ENCODE data around the gene OR6J1.

DNA sequence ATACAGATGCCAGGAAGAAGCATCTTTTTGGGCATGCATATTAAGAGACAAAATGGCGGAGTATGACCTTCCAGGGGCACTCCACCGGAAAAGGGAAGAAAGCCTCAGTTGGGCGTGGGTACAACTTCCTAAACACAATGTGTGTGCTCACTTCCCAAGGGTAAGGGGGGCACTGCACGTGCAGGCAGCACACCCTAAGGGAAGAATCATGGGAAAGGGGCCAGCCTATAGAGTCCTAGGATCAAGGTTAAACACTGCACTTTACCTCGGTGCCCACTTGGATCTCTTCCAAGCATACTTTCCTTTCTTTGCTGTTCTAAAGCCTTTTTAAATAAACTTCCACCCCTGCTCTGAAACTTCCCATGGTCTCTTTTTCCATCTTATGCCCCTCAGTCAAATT, 14.8 kb downstream of the OR6J1 start:
- TF ChIP-seq ATF3 (IDR thresholded peaks at IDR 0.05; ENCODE audit: borderline replicate concordance, extremely low read depth, low read depth, low read length), result no peak
- TF ChIP-seq, protein P1, sequence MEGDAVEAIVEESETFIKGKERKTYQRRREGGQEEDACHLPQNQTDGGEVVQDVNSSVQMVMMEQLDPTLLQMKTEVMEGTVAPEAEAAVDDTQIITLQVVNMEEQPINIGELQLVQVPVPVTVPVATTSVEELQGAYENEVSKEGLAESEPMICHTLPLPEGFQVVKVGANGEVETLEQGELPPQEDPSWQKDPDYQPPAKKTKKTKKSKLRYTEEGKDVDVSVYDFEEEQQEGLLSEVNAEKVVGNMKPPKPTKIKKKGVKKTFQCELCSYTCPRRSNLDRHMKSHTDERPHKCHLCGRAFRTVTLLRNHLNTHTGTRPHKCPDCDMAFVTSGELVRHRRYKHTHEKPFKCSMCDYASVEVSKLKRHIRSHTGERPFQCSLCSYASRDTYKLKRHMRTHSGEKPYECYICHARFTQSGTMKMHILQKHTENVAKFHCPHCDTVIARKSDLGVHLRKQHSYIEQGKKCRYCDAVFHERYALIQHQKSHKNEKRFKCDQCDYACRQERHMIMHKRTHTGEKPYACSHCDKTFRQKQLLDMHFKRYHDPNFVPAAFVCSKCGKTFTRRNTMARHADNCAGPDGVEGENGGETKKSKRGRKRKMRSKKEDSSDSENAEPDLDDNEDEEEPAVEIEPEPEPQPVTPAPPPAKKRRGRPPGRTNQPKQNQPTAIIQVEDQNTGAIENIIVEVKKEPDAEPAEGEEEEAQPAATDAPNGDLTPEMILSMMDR (IDR thresholded peaks at IDR 0.05 in 2 of 3, conservative IDR thresholded peaks at IDR 0.05 in 1 of 3; ENCODE audit: control insufficient read depth in 2 of 3, extremely low read depth in 1 of 3, insufficient read depth in 1 of 3, low read depth in 3 of 3, low read length in 3 of 3), result no peak
- no peak for TF ChIP-seq DPF2 (IDR thresholded peaks at IDR 0.05)
- TF ChIP-seq, protein P2, sequence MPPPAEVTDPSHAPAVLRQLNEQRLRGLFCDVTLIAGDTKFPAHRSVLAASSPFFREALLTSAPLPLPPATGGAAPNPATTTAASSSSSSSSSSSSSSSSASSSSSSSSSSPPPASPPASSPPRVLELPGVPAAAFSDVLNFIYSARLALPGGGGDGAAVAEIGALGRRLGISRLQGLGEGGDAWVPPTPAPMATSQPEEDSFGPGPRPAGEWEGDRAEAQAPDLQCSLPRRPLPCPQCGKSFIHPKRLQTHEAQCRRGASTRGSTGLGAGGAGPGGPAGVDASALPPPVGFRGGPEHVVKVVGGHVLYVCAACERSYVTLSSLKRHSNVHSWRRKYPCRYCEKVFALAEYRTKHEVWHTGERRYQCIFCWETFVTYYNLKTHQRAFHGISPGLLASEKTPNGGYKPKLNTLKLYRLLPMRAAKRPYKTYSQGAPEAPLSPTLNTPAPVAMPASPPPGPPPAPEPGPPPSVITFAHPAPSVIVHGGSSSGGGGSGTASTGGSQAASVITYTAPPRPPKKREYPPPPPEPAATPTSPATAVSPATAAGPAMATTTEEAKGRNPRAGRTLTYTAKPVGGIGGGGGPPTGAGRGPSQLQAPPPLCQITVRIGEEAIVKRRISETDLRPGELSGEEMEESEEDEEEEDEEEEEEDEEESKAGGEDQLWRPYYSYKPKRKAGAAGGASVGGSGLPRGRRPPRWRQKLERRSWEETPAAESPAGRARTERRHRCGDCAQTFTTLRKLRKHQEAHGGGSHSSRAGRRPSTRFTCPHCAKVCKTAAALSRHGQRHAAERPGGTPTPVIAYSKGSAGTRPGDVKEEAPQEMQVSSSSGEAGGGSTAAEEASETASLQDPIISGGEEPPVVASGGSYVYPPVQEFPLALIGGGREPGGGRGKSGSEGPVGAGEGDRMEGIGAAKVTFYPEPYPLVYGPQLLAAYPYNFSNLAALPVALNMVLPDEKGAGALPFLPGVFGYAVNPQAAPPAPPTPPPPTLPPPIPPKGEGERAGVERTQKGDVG (CRISPR knock-in tag; IDR thresholded peaks at IDR 0.05), result no peak
- no peak for TF ChIP-seq RAD21 (IDR thresholded peaks at IDR 0.05; ENCODE audit: insufficient read depth, low read depth, low read length)
- TF ChIP-seq ETV6 (conservative IDR thresholded peaks at IDR 0.05 in 1 of 2, IDR thresholded peaks at IDR 0.05 in 1 of 2; ENCODE audit: borderline replicate concordance in 1 of 2, low read depth in 1 of 2), result no peak
- TF ChIP-seq CHD2 (IDR thresholded peaks at IDR 0.05; ENCODE audit: borderline replicate concordance, low read depth, low read length), result no peak
- TF ChIP-seq STAT1 (conservative IDR thresholded peaks at IDR 0.05), result no peak
- no peak for TF ChIP-seq E4F1 (IDR thresholded peaks at IDR 0.05; ENCODE audit: borderline replicate concordance, partially characterized antibody)
- TF ChIP-seq, protein P3, sequence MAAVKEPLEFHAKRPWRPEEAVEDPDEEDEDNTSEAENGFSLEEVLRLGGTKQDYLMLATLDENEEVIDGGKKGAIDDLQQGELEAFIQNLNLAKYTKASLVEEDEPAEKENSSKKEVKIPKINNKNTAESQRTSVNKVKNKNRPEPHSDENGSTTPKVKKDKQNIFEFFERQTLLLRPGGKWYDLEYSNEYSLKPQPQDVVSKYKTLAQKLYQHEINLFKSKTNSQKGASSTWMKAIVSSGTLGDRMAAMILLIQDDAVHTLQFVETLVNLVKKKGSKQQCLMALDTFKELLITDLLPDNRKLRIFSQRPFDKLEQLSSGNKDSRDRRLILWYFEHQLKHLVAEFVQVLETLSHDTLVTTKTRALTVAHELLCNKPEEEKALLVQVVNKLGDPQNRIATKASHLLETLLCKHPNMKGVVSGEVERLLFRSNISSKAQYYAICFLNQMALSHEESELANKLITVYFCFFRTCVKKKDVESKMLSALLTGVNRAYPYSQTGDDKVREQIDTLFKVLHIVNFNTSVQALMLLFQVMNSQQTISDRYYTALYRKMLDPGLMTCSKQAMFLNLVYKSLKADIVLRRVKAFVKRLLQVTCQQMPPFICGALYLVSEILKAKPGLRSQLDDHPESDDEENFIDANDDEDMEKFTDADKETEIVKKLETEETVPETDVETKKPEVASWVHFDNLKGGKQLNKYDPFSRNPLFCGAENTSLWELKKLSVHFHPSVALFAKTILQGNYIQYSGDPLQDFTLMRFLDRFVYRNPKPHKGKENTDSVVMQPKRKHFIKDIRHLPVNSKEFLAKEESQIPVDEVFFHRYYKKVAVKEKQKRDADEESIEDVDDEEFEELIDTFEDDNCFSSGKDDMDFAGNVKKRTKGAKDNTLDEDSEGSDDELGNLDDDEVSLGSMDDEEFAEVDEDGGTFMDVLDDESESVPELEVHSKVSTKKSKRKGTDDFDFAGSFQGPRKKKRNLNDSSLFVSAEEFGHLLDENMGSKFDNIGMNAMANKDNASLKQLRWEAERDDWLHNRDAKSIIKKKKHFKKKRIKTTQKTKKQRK (IDR thresholded peaks at IDR 0.05; ENCODE audit: low read depth, low read length), result no peak
- no peak for TF ChIP-seq STAT3 (IDR thresholded peaks at IDR 0.05; ENCODE audit: low read depth, low read length)
